ENCODE measurements around the gene ATP8A2. TPM values are rescaled to one million over a fixed set of nuclear protein-coding genes. Genes with fewer than 3 reads are reported as not detected.

ATP8A2 gene
- polyA plus RNA-seq, 3 donors, result not detected

GRCh38 chr13:25901460-25902376 is 529.9 kb downstream of the ATP8A2 start:
- DNase-seq, result peak in 1 of 3 donors; percentile 58
- Histone ChIP-seq H3K4me2 (replicated peaks; ENCODE audit: extremely low read depth, low read length, poor library complexity, severe bottlenecking) (no peak overlapping the region), H3K4me3 (replicated peaks in 1 of 3; ENCODE audit: low read depth in 2 of 3, low read length in 3 of 3) (no peak overlapping the region), H3K27ac (ENCODE audit: low read depth in 1 of 2, low read length in 2 of 2) (no peak overlapping the region), H4K20me1 (ENCODE audit: insufficient read depth, low read length) (no peaks in the 10 kb centered on the region), H3K4me1 (ENCODE audit: control insufficient read depth in 1 of 2, insufficient read depth in 2 of 2, low read length in 2 of 2) (peaks cover 0 to 7% of the 10 kb centered on the region in 2 donors), H2AFZ (ENCODE audit: insufficient read depth, low read depth, low read length, poor library complexity, severe bottlenecking) (no peak overlapping the region), H3K36me3 (replicated peaks in 1 of 2; ENCODE audit: control insufficient read depth in 1 of 2, insufficient read depth in 2 of 2, low read length in 2 of 2) (no peaks in the 10 kb centered on the region), H3K79me2 (ENCODE audit: insufficient read depth, low read length) (no peaks in the 10 kb centered on the region), H3K27me3 (ENCODE audit: control insufficient read depth in 2 of 2, insufficient read depth in 2 of 2, low read length in 2 of 2) (no peaks in the 10 kb centered on the region), H3K9ac (ENCODE audit: insufficient read depth, low read length, poor library complexity, severe bottlenecking) (no peak overlapping the region), H3K9me3 (replicated peaks in 1 of 2; ENCODE audit: control insufficient read depth in 1 of 2, insufficient read depth in 1 of 2, low read length in 2 of 2) (peaks cover 0 to 16% of the 10 kb centered on the region in 2 donors)
- no peak overlapping the region for H3K27ac Mint-ChIP-seq
- intact Hi-C loops (cut with micrococcal nuclease), result no loop called here
- no peaks in the 10 kb centered on the region for H3K4me1 Mint-ChIP-seq
- no CpG with 5 or more reads among the region's 10 CpGs for WGBS (ENCODE audit: insufficient coverage)
- no peak overlapping the region for H3K4me3 Mint-ChIP-seq
- TF ChIP-seq, protein P1, sequence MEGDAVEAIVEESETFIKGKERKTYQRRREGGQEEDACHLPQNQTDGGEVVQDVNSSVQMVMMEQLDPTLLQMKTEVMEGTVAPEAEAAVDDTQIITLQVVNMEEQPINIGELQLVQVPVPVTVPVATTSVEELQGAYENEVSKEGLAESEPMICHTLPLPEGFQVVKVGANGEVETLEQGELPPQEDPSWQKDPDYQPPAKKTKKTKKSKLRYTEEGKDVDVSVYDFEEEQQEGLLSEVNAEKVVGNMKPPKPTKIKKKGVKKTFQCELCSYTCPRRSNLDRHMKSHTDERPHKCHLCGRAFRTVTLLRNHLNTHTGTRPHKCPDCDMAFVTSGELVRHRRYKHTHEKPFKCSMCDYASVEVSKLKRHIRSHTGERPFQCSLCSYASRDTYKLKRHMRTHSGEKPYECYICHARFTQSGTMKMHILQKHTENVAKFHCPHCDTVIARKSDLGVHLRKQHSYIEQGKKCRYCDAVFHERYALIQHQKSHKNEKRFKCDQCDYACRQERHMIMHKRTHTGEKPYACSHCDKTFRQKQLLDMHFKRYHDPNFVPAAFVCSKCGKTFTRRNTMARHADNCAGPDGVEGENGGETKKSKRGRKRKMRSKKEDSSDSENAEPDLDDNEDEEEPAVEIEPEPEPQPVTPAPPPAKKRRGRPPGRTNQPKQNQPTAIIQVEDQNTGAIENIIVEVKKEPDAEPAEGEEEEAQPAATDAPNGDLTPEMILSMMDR (IDR thresholded peaks at IDR 0.05), result no peak
- peaks cover 0 to 6% (median 3%) of the 10 kb centered on the region in 3 donors for H3K27me3 Mint-ChIP-seq (ENCODE audit: low read depth in 3 of 3)
- no peaks in the 10 kb centered on the region for H3K36me3 Mint-ChIP-seq
- peaks cover 15 to 26% (median 21%) of the 10 kb centered on the region in 7 donors for H3K9me3 Mint-ChIP-seq

- Histone ChIP-seq H3K36me3 (replicated peaks in 1 of 2; ENCODE audit: control insufficient read depth in 1 of 2, insufficient read depth in 2 of 2, low read length in 2 of 2) (no peaks in the 10 kb centered on the region), H3K79me2 (ENCODE audit: insufficient read depth, low read length) (no peaks in the 10 kb centered on the region), H3K9me3 (replicated peaks in 1 of 2; ENCODE audit: control insufficient read depth in 1 of 2, insufficient read depth in 1 of 2, low read length in 2 of 2) (peaks cover 0 to 16% of the 10 kb centered on the region in 2 donors), H3K9ac (ENCODE audit: insufficient read depth, low read length, poor library complexity, severe bottlenecking) (no peak overlapping the region), H3K27me3 (ENCODE audit: control insufficient read depth in 2 of 2, insufficient read depth in 2 of 2, low read length in 2 of 2) (no peaks in the 10 kb centered on the region), H3K27ac (ENCODE audit: low read depth in 1 of 2, low read length in 2 of 2) (no peak overlapping the region), H2AFZ (ENCODE audit: insufficient read depth, low read depth, low read length, poor library complexity, severe bottlenecking) (no peak overlapping the region), H3K4me2 (replicated peaks; ENCODE audit: extremely low read depth, low read length, poor library complexity, severe bottlenecking) (no peak overlapping the region), H4K20me1 (ENCODE audit: insufficient read depth, low read length) (no peaks in the 10 kb centered on the region), H3K4me1 (ENCODE audit: control insufficient read depth in 1 of 2, insufficient read depth in 2 of 2, low read length in 2 of 2) (peaks cover 0 to 7% of the 10 kb centered on the region in 2 donors), H3K4me3 (replicated peaks in 1 of 3; ENCODE audit: low read depth in 2 of 3, low read length in 3 of 3) (no peak overlapping the region)
- H3K27me3 Mint-ChIP-seq (ENCODE audit: low read depth in 3 of 3), result peaks cover 0 to 6% (median 3%) of the 10 kb centered on the region in 3 donors
- no peak overlapping the region for H3K4me3 Mint-ChIP-seq
- no peaks in the 10 kb centered on the region for H3K36me3 Mint-ChIP-seq
- intact Hi-C loops (cut with micrococcal nuclease), result no loop called here
- DNase-seq, result no peak
- H3K4me1 Mint-ChIP-seq, result no peaks in the 10 kb centered on the region
- TF ChIP-seq, protein P1 (IDR thresholded peaks at IDR 0.05), result no peak
- no peak overlapping the region for H3K27ac Mint-ChIP-seq
- H3K9me3 Mint-ChIP-seq, result peaks cover 12 to 26% (median 20%) of the 10 kb centered on the region in 7 donors
- 51% methylated on average over 5 of the region's 6 CpGs for WGBS (ENCODE audit: insufficient coverage)
Observed at GRCh38 chr13:25902455-25902854, 530.7 kb downstream of the ATP8A2 start.

Measured in CD14-positive monocyte (primary cell).